WERI-Rb-1 (cell line): ENCODE measurements around the gene ZNF248.

ENCODE experiments used
- DNase-seq: peaks from one replicate; pipeline ENCODE4 v3.0.0-alpha.2; 2020
- H3K27ac ChIP-seq: fragments of 250-450 bp; sonication (Bioruptor Pico); 2 replicates; pipeline ENCODE4 v1.5.1; 2020; ENCODE audit warnings: mild to moderate bottlenecking, moderate library complexity
- H3K27me3 ChIP-seq: fragments of 250-450 bp; sonication (Bioruptor Pico); 2 replicates; pipeline ENCODE4 v1.5.1; 2021; ENCODE audit warnings: mild to moderate bottlenecking, low read depth, moderate library complexity; ENCODE audit not compliant: insufficient read depth, severe bottlenecking
- H3K36me3 ChIP-seq: fragments of 250-450 bp; sonication (Bioruptor Pico); 2 replicates; pipeline ENCODE4 v1.5.1; 2020; ENCODE audit warnings: mild to moderate bottlenecking, moderate library complexity
- H3K4me3 ChIP-seq: 2 replicates; pipeline ENCODE4 v1.5.1; 2011; ENCODE audit warnings: low read depth, mild to moderate bottlenecking, control low read depth, low read length
- H3K9me3 ChIP-seq: fragments of 250-450 bp; sonication (Bioruptor Pico); 2 replicates; pipeline ENCODE4 v1.5.1; 2021; ENCODE audit warnings: mild to moderate bottlenecking, moderate library complexity; ENCODE audit not compliant: severe bottlenecking
- CTCF ChIP-seq: IDR thresholded peaks from 2 replicates; pipeline ENCODE4 v1.5.1; 2011; ENCODE audit warnings: low read depth, mild to moderate bottlenecking, control low read depth, inconsistent platforms, low read length

ZNF248 gene

GRCh38 chr10:37794305-37794976 lies 63.0 kb downstream of the ZNF248 start:
- Histone ChIP-seq H3K9me3 (peaks cover 2% of the 10 kb centered on the region), H3K36me3 (no peaks in the 10 kb centered on the region), H3K4me3 (no peak overlapping the region), H3K27me3 (no peaks in the 10 kb centered on the region), H3K27ac (no peak overlapping the region)
- DNase-seq: no peak
- TF ChIP-seq CTCF: no peak

GRCh38 chr10:37789590-37789989 lies 67.8 kb downstream of the ZNF248 start:
- peaks cover under 1% of the 10 kb centered on the region for H3K9me3 ChIP-seq
- TF ChIP-seq CTCF: no peak
- no peak overlapping the region for H3K4me3 ChIP-seq
- no peaks in the 10 kb centered on the region for H3K36me3 ChIP-seq
- H3K27ac ChIP-seq: no peak overlapping the region
- H3K27me3 ChIP-seq: no peaks in the 10 kb centered on the region
- DNase-seq: no peak

- Histone ChIP-seq H3K27me3 (no peaks in the 10 kb centered on the region), H3K9me3 (no peaks in the 10 kb centered on the region), H3K27ac (no peak overlapping the region), H3K4me3 (no peak overlapping the region), H3K36me3 (no peaks in the 10 kb centered on the region)
- no peak for DNase-seq
- TF ChIP-seq CTCF: no peak
Measured at GRCh38 chr10:37784678-37785077, 72.7 kb downstream of the ZNF248 start.

GRCh38 chr10:37780536-37780935 lies 76.9 kb downstream of the ZNF248 start:
- no peaks in the 10 kb centered on the region for H3K9me3 ChIP-seq
- no peak for TF ChIP-seq CTCF
- no peak overlapping the region for H3K27ac ChIP-seq
- no peak overlapping the region for H3K4me3 ChIP-seq
- no peak for DNase-seq
- no peaks in the 10 kb centered on the region for H3K27me3 ChIP-seq
- no peaks in the 10 kb centered on the region for H3K36me3 ChIP-seq

- Histone ChIP-seq H3K36me3 (no peaks in the 10 kb centered on the region), H3K27ac (no peak overlapping the region), H3K27me3 (no peaks in the 10 kb centered on the region), H3K4me3 (no peak overlapping the region), H3K9me3 (no peaks in the 10 kb centered on the region)
- no peak for TF ChIP-seq CTCF
- DNase-seq: no peak
Measured at GRCh38 chr10:37777056-37777455, 80.4 kb downstream of the ZNF248 start.

- H3K9me3 ChIP-seq: no peaks in the 10 kb centered on the region
- H3K27ac ChIP-seq: no peak overlapping the region
- no peak for TF ChIP-seq CTCF
- DNase-seq: no peak
- H3K27me3 ChIP-seq: no peaks in the 10 kb centered on the region
- H3K4me3 ChIP-seq: no peak overlapping the region
- H3K36me3 ChIP-seq: no peaks in the 10 kb centered on the region
Measured at GRCh38 chr10:37775612-37776011, 81.8 kb downstream of the ZNF248 start.
